ENCODE data around the gene DNAJC25.

DNA sequence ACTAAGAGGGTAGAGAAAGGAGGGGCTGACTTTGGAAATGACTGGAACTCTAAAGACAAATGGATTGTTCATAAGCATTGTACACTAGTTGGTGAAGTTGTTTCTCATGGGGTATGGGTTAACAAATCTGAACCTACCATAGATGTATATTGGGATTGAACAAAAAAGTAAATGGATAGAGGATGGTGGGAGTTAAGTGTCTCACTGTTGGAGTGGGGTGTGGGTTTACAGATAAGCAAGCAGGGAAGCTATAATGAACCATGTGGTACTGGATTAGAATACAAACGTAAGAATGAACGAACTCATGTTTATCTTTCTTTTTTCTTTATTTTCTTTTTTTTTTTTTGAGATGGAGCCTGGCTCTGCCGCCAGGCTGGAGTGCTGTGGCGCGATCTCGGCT lies 48.1 kb downstream of the DNAJC25 start:
- no peak for TF ChIP-seq GATA2 (IDR thresholded peaks at IDR 0.05; ENCODE audit: low read depth, low read length)
- no peak for TF ChIP-seq GATA3 (IDR thresholded peaks at IDR 0.05; ENCODE audit: low read depth, low read length)

Measured in SH-SY5Y (cell line).